Activated CD4-positive, alpha-beta T cell treated with anti-CD3 and anti-CD28 coated beads, Interleukin-2, amount 10 ng/mL, durations not matched to agents 7 days and 5 days (primary cell): ENCODE data around the gene SUGP1. TPM values are rescaled to one million over a fixed set of nuclear protein-coding genes. Genes with fewer than 3 reads are reported as not detected.

ENCODE experiments used
- CTCF ChIA-PET: fragments of 350-600 bp; sonication (Branson Sonifier 250); formaldehyde crosslinking; loops from one replicate; lab custom pipeline; 2021; ENCODE audit warnings: antibody characterized with exemption; lab: Charles Lee
- POLR2A ChIA-PET: fragments of 350-600 bp; sonication (Branson Sonifier 250); formaldehyde crosslinking; loops from one replicate; lab custom pipeline; 2021; ENCODE audit warnings: antibody characterized with exemption; lab: Charles Lee
- DNase-seq: peaks from one replicate; pipeline ENCODE4 v3.0.0-alpha.2; 2020
- H3K27ac Mint-ChIP-seq: one replicate; pipeline ENCODE4 v1.8.0; 2021; ENCODE audit warnings: mild to moderate bottlenecking, moderate library complexity, mixed read lengths
- H3K27me3 Mint-ChIP-seq: one replicate; pipeline ENCODE4 v1.8.0; 2021; ENCODE audit warnings: mixed read lengths
- H3K36me3 Mint-ChIP-seq: one replicate; pipeline ENCODE4 v1.8.0; 2021; ENCODE audit warnings: low read depth, mixed read lengths
- H3K4me1 Mint-ChIP-seq: one replicate; pipeline ENCODE4 v1.8.0; 2021; ENCODE audit warnings: mixed read lengths
- H3K4me3 Mint-ChIP-seq: one replicate; pipeline ENCODE4 v1.8.0; 2021; ENCODE audit warnings: mild to moderate bottlenecking, moderate library complexity, mixed read lengths
- H3K9me3 Mint-ChIP-seq: one replicate; pipeline ENCODE4 v1.8.0; 2021; ENCODE audit warnings: mixed read lengths
- total RNA-seq, 2 experiments: library from RNA; stranded (reverse); gene quantifications; one replicate each; pipeline ENCODE4 v1.2.3, GENCODE V29; 2021

SUGP1 gene
- total RNA-seq, 2 experiments from 2014 or later = 70.8 to 73.1 TPM

DNA sequence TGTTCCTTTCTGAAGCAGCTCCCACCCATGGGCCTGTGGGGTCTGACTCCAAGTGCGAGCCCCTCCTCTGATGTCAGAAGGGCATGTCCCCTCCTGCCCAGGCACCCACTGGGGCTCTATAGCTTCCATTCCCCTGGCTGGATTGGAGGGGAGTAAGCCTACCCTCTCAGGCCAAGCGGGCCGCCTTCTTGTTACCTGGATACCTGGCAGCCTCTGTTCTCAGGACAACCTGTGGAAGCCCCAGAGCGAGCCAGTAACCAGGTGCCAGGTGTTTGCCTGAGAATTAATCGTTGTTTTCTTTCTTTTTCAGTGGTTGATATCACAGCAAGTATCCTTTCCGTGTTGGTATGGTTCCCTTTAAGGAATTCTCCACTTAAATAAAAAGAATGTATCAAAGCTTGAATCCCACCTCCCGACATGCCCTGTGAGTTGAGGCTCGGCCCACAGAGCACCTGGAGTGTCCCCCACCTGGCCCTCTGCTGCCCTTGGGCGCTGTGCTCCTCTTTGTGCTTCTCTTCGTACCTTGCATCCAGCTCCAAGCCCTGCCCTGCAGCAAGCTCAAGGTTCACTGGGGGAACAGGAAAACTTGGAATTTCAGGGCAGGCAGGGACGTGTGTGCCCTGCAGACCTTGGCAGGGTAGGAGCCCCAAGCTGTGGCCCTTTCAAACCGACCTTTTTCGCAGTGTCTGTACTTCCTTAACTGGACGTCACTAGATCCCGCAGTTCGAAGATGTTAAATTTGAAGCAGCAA lies 15.3 kb upstream of the SUGP1 start:
- ChIA-PET CTCF (no interaction called here), POLR2A (no interaction called here)
- Mint-ChIP-seq H3K36me3 (peaks cover 25% of the 10 kb centered on the region), H3K9me3 (no peaks in the 10 kb centered on the region), H3K27me3 (no peaks in the 10 kb centered on the region), H3K4me1 (no peaks in the 10 kb centered on the region), H3K4me3 (no peak overlapping the region), H3K27ac (no peak overlapping the region)
- no peak for DNase-seq

GRCh38 chr19:19334989-19335344 lies 14.7 kb upstream of the SUGP1 start:
- Mint-ChIP-seq H3K4me3 (no peak overlapping the region), H3K4me1 (no peaks in the 10 kb centered on the region), H3K27me3 (no peaks in the 10 kb centered on the region), H3K9me3 (no peaks in the 10 kb centered on the region), H3K27ac (no peak overlapping the region), H3K36me3 (peaks cover 25% of the 10 kb centered on the region)
- POLR2A ChIA-PET = no interaction called here
- CTCF ChIA-PET = no interaction called here
- no peak for DNase-seq

- peaks cover 2% of the 10 kb centered on the region for H3K4me1 Mint-ChIP-seq
- H3K9me3 Mint-ChIP-seq = no peaks in the 10 kb centered on the region
- POLR2A ChIA-PET = interaction anchor here (0.7 kb wide), 1 partner anchor 316 kb away, joined by 4 read pairs; no protein-coding TSS in a partner anchor
- no peaks in the 10 kb centered on the region for H3K27me3 Mint-ChIP-seq
- H3K4me3 Mint-ChIP-seq = no peak overlapping the region
- CTCF ChIA-PET = no interaction called here
- H3K27ac Mint-ChIP-seq = no peak overlapping the region
- DNase-seq = no peak
- peaks cover 27% of the 10 kb centered on the region for H3K36me3 Mint-ChIP-seq
Measured at GRCh38 chr19:19334063-19334988, 14.0 kb upstream of the SUGP1 start.

DNA sequence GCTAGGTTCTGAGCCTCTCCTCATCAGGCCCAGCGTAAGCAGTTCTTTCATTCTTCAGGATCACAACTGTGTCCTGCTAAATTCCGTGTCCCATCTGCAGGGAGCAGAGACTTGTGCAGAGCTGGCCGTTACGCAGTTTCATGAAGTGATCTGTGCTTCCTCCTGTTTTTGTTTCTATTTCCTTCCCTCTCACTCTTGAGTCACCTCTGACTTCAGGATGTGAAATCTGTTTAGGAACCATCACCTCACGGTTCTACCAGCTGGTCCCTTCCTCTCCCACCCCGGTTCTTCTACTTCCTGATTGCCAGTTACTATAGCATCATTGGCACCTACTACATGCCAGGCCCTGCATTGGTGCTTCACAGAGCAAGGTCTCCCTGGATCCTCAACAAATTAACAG lies 8.8 kb upstream of the SUGP1 start:
- POLR2A ChIA-PET = interaction anchor here (0.6 kb wide), 1 partner anchor 128 kb away, joined by 3 read pairs; no protein-coding TSS in a partner anchor
- no peaks in the 10 kb centered on the region for H3K9me3 Mint-ChIP-seq
- peak overlapping the region; percentile 78 for H3K27ac Mint-ChIP-seq
- no peak for DNase-seq
- CTCF ChIA-PET = interaction anchor here (0.6 kb wide), 1 partner anchor 139 kb away, joined by 3 read pairs; no protein-coding TSS in a partner anchor
- peaks cover 28% of the 10 kb centered on the region for H3K4me1 Mint-ChIP-seq
- no peaks in the 10 kb centered on the region for H3K27me3 Mint-ChIP-seq
- H3K4me3 Mint-ChIP-seq = peak overlapping the region; percentile 1
- H3K36me3 Mint-ChIP-seq = peaks cover 28% of the 10 kb centered on the region

DNA sequence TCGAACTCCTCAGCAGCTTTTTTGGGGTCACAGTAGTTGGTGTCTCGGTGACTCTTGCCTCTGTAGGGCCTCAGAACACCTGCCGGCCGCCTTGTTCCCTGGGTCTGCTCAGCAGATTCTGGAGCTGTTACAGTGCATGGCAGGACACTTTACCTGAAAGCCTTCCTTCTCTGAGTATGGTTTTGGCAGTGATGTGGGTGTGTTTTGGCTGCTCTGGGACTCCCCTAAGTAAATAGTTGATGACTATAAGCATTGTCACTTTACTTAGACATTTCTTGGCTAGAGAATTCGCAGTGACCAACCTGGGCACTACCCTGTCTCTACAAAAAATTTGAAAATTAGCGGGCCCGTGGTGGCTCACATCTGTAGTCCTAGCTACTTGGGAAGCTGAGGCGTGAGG lies 7.4 kb upstream of the SUGP1 start:
- Mint-ChIP-seq H3K9me3 (no peaks in the 10 kb centered on the region), H3K27ac (no peak overlapping the region), H3K36me3 (peaks cover 35% of the 10 kb centered on the region), H3K4me1 (peaks cover 35% of the 10 kb centered on the region), H3K4me3 (no peak overlapping the region), H3K27me3 (no peaks in the 10 kb centered on the region)
- CTCF ChIA-PET = interaction anchor here (0.6 to 0.7 kb wide), 2 partner anchors 87 to 163 kb away, joined by 3 to 4 read pairs; no protein-coding TSS in a partner anchor
- no peak for DNase-seq
- POLR2A ChIA-PET = no interaction called here

DNA sequence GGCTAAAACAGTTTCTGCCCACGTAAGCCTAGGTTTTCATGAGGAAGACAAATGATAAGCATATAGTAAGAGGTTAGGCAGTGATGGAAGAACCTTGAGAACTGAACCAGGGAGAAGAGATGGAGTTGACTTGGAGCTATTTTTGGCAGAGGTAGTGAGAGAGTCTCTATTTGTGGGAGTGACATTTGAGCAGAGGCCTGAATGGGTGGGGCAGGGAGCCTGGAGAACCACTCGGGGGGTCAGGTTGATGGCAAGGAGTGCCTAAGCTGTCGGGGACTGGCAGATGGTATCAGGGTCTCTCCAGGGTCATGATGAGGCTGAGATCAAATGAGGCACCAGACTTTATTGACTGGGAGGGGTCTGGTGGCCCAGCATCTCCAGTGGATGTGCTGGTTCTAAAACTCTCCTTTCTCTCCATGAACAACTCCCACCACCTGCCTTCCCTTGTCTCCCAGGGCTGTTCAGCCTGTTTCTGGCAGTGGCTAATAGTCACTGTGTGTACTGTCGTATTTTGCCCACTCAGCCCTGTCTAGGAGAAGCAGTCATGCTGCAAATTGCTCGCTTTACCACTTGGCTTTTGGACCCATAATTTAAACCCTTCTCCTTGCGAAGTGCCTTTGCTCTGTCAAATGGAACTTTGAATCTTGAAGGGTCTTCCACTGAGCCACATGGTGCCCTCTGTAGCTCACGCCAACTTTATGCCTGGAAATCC lies 3.9 kb upstream of the SUGP1 start:
- Mint-ChIP-seq H3K9me3 (no peaks in the 10 kb centered on the region), H3K27me3 (no peaks in the 10 kb centered on the region), H3K4me3 (no peak overlapping the region), H3K27ac (no peak overlapping the region), H3K36me3 (peaks cover 35% of the 10 kb centered on the region), H3K4me1 (peaks cover 43% of the 10 kb centered on the region)
- ChIA-PET CTCF (interaction anchor here (0.5 to 1.9 kb wide), 4 partner anchors 23 to 51 kb away, joined by 3 to 7 read pairs (median 4); no protein-coding TSS in a partner anchor), POLR2A (no interaction called here)
- no peak for DNase-seq

GRCh38 chr19:19321141-19321577 lies 850 bp upstream of the SUGP1 start:
- DNase-seq = peak; percentile 16
- ChIA-PET CTCF (interaction anchor here (1.4 kb wide), 1 partner anchor 170 kb away, joined by 3 read pairs; no protein-coding TSS in a partner anchor), POLR2A (no interaction called here)
- Mint-ChIP-seq H3K36me3 (peaks cover 35% of the 10 kb centered on the region), H3K4me3 (peak overlapping the region; percentile 96), H3K27me3 (no peaks in the 10 kb centered on the region), H3K27ac (peak overlapping the region; percentile 99), H3K9me3 (no peaks in the 10 kb centered on the region), H3K4me1 (peaks cover 39% of the 10 kb centered on the region)

DNA sequence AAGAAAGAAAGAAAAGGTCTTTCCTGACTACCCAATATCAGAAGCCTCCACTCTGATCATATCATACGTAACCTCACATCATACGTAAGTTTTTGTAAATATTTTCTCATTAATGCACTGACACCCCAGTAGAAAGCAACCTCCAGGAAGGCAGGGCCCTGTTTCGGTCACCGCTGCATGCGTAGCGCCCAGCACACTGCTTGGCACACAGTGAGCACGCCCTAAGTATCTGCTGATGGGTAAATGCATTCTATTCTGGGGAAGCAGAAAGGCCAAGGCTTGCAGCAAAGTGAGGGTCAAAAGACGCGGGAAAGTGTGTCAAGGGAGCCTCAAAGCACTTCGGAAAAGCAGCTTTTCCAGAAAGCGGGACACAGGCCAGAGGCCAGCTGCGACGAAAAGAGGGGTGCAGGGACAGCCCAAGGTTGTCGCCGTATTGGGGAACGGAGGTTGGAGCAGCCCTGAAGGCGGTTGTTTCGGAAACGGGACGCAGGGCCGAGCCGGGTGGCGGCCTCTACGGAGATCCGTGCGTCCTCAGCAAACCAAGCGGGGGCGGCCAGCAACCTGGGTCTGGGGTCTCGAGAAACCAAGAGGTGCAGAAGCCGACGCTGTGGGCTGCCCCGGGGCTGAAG lies 463 bp downstream of the SUGP1 start:
- H3K36me3 Mint-ChIP-seq = peaks cover 33% of the 10 kb centered on the region
- no peaks in the 10 kb centered on the region for H3K9me3 Mint-ChIP-seq
- ChIA-PET CTCF (no interaction called here), POLR2A (no interaction called here)
- no peak for DNase-seq
- H3K4me1 Mint-ChIP-seq = peaks cover 35% of the 10 kb centered on the region
- H3K27ac Mint-ChIP-seq = peak overlapping the region; percentile 99
- H3K4me3 Mint-ChIP-seq = peak overlapping the region; percentile 96
- H3K27me3 Mint-ChIP-seq = no peaks in the 10 kb centered on the region

GRCh38 chr19:19316082-19316481 lies 4.2 kb downstream of the SUGP1 start:
- peaks cover 21% of the 10 kb centered on the region for H3K36me3 Mint-ChIP-seq
- POLR2A ChIA-PET = no interaction called here
- no peak for DNase-seq
- peaks cover 23% of the 10 kb centered on the region for H3K4me1 Mint-ChIP-seq
- peak overlapping the region; percentile 62 for H3K27ac Mint-ChIP-seq
- CTCF ChIA-PET = interaction anchor here (0.8 kb wide), 1 partner anchor 174 kb away, joined by 3 read pairs; no protein-coding TSS in a partner anchor
- no peaks in the 10 kb centered on the region for H3K9me3 Mint-ChIP-seq
- no peaks in the 10 kb centered on the region for H3K27me3 Mint-ChIP-seq
- no peak overlapping the region for H3K4me3 Mint-ChIP-seq

DNA sequence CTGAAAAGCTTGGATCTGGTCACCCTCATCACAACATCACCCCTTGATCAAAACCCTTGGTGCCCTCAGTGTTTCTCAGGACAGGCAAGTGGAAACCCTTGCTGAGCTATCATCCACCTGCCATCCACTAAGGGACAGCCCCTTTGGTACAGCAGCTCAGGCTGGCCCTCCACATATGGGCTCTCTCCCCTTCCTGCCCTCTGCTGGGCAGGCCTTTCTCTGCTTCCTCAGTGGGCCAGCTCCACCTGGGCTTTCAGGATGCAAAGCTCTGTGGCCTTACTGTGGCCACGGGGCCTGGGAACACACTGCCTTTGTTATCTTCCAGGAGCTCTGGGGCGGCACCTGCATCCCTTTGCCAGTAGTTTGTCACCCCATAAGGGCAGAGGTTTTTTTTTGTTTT lies 4.9 kb downstream of the SUGP1 start:
- ChIA-PET POLR2A (no interaction called here), CTCF (interaction anchor here (0.6 to 0.8 kb wide), 3 partner anchors 128 to 245 kb away, joined by 3 to 5 read pairs (median 3); no protein-coding TSS in a partner anchor)
- Mint-ChIP-seq H3K36me3 (peaks cover 22% of the 10 kb centered on the region), H3K4me1 (peaks cover 23% of the 10 kb centered on the region), H3K27ac (no peak overlapping the region), H3K27me3 (no peaks in the 10 kb centered on the region), H3K9me3 (no peaks in the 10 kb centered on the region), H3K4me3 (no peak overlapping the region)
- no peak for DNase-seq

DNA sequence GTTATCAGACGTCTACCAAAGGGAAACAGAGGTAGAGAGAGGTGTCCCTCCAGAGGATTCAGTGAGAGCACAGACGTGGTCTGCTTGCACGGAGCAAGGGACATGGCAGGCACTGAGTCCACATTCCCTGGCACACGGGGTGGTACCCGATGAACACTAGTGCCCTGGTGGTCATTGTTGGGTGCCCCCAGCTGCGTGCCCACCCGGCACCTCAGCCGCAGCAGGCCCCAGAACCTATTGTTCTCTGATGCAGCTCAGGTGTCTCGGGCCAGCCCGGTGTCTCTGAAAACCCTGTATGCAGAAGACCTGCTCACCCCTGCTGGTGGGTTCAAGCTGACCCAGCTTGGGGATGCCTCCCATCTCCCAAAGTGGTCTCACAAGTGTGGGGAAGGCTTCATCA lies 11.9 kb downstream of the SUGP1 start:
- Mint-ChIP-seq H3K27me3 (no peaks in the 10 kb centered on the region), H3K36me3 (peaks cover 24% of the 10 kb centered on the region), H3K4me1 (peaks cover 4% of the 10 kb centered on the region), H3K9me3 (no peaks in the 10 kb centered on the region), H3K4me3 (no peak overlapping the region), H3K27ac (no peak overlapping the region)
- DNase-seq = no peak
- CTCF ChIA-PET = interaction anchor here (0.5 to 0.6 kb wide), 2 partner anchors 162 to 583 kb away, joined by 4 to 5 read pairs; no protein-coding TSS in a partner anchor
- POLR2A ChIA-PET = no interaction called here

DNA sequence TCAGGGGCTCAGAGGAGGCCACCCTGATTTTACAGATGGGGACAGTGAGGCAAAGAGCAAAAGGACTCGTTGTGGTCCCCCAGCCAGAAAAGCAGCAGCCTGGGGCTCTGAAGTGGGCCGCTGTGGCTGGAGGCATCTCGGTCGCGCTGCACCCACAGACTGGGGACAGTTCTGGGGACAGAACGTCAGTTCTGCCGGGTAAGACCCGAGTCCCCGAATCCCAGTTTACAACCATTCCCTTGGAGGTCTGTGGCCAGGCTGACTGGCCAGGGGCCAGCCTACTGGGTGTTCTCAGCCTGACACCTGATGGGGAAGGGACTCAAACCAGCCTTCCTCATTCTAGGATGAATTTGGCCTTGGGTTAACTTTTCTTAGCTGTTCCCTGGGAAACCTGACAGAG lies 14.1 kb downstream of the SUGP1 start:
- Mint-ChIP-seq H3K36me3 (peaks cover 29% of the 10 kb centered on the region), H3K27ac (no peak overlapping the region), H3K27me3 (no peaks in the 10 kb centered on the region), H3K9me3 (no peaks in the 10 kb centered on the region), H3K4me3 (no peak overlapping the region), H3K4me1 (no peaks in the 10 kb centered on the region)
- DNase-seq = no peak
- ChIA-PET POLR2A (no interaction called here), CTCF (interaction anchor here (0.6 kb wide), 1 partner anchor 91 kb away, joined by 3 read pairs; no protein-coding TSS in a partner anchor)
